GM21360 (cell line): ENCODE data around the gene ZXDC.

Experiments used
- ATAC-seq: cut with Tn5 transposase; IDR thresholded peaks from one replicate; pipeline ENCODE4 v1.9.1; 2021; ENCODE audit warnings: mild to moderate bottlenecking, moderate library complexity; ENCODE audit not compliant: unreplicated experiment

Gene ZXDC

GRCh38 chr3:126454437-126455198, 21.1 kb downstream of the ZXDC start:
- no peak for ATAC-seq

- no peak for ATAC-seq
Measured at GRCh38 chr3:126454025-126454424, 21.7 kb downstream of the ZXDC start.

- no peak for ATAC-seq
Measured at GRCh38 chr3:126452213-126452612, 23.5 kb downstream of the ZXDC start.

GRCh38 chr3:126451511-126451910, 24.2 kb downstream of the ZXDC start:
- no peak for ATAC-seq

GRCh38 chr3:126450744-126451143, 24.9 kb downstream of the ZXDC start:
- no peak for ATAC-seq

- ATAC-seq = no peak
Measured at GRCh38 chr3:126450219-126450618, 25.5 kb downstream of the ZXDC start.

- ATAC-seq = no peak
Measured at GRCh38 chr3:126449621-126450051, 26.1 kb downstream of the ZXDC start.

- ATAC-seq = no peak
Measured at GRCh38 chr3:126448893-126449180, 26.9 kb downstream of the ZXDC start.

GRCh38 chr3:126448136-126448892, 27.4 kb downstream of the ZXDC start:
- no peak for ATAC-seq

- no peak for ATAC-seq
Measured at GRCh38 chr3:126447456-126448106, 28.1 kb downstream of the ZXDC start.

GRCh38 chr3:126446791-126447190, 28.9 kb downstream of the ZXDC start:
- ATAC-seq = no peak

- ATAC-seq = no peak
Measured at GRCh38 chr3:126446301-126446700, 29.4 kb downstream of the ZXDC start.

- no peak for ATAC-seq
Measured at GRCh38 chr3:126445506-126445905, 30.2 kb downstream of the ZXDC start.

GRCh38 chr3:126442856-126443242, 32.8 kb downstream of the ZXDC start:
- no peak for ATAC-seq

- no peak for ATAC-seq
Measured at GRCh38 chr3:126442094-126442855, 33.4 kb downstream of the ZXDC start.

- no peak for ATAC-seq
Measured at GRCh38 chr3:126441256-126441880, 34.3 kb downstream of the ZXDC start.

GRCh38 chr3:126440709-126440995, 35.0 kb downstream of the ZXDC start:
- ATAC-seq = no peak

- ATAC-seq = no peak
Measured at GRCh38 chr3:126439968-126440708, 35.6 kb downstream of the ZXDC start.

GRCh38 chr3:126439346-126439967, 36.2 kb downstream of the ZXDC start:
- no peak for ATAC-seq

- ATAC-seq = no peak
Measured at GRCh38 chr3:126438746-126439145, 36.9 kb downstream of the ZXDC start.
